ENCODE measurements around the gene NPR1. TPM values are rescaled to one million over a fixed set of nuclear protein-coding genes. Genes with fewer than 3 reads are reported as not detected.

The NPR1 gene
- total and polyA plus RNA-seq, 2 experiments from 2014 or later = 0.19 TPM; not detected in 1

DNA sequence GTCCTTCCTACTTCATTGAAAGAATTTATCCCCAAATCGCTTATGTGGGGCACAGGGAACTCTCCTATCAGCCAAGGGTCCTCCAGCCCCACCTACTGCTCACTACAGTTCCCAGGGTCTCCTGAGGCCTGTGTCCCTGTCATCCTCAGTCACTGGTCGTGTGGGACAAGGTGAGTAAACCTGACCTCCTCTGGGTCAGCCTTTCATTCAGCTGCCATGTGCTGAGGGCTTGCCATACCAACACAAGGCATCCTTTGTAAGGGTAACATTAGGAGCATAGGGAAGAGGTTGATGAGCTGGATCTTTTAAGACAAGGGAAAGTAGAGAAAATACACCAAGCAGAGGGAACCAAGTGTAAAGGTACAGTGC, 31.2 kb upstream of the NPR1 start:
- Histone ChIP-seq H4K20me1 (ENCODE audit: insufficient read depth) (no peaks in the 10 kb centered on the region), H2AFZ (no peak overlapping the region), H3K79me2 (ENCODE audit: insufficient read depth) (peaks cover 16% of the 10 kb centered on the region), H3K4me2 (ENCODE audit: unreplicated experiment) (no peak overlapping the region), H3K9me3 (ENCODE audit: low read depth) (no peaks in the 10 kb centered on the region), H3K9me2 (ENCODE audit: insufficient read depth) (no peaks in the 10 kb centered on the region), H3K4me1 (ENCODE audit: insufficient read depth) (no peaks in the 10 kb centered on the region), H3K9ac (no peak overlapping the region), H3K27ac (no peak overlapping the region), H3K4me3 (no peak overlapping the region), H3F3A (ENCODE audit: insufficient read depth) (peaks cover 30% of the 10 kb centered on the region), H3K27me3 (replicated peaks; ENCODE audit: insufficient read depth) (no peaks in the 10 kb centered on the region), H3K36me3 (ENCODE audit: low read depth) (peaks cover 39% of the 10 kb centered on the region)
- DNase-seq = no peak
- in situ Hi-C loops (cut with MboI) = no loop called here
- TF ChIP-seq EZH2 (IDR thresholded peaks at IDR 0.05; ENCODE audit: insufficient read depth, poor library complexity, severe bottlenecking) (no peak), EZH2phosphoT487 (IDR thresholded peaks at IDR 0.05; ENCODE audit: insufficient read depth, low read depth) (no peak)
- 34 to 38% methylated on average over 2 of the region's 2 CpGs for WGBS, 2 experiments (ENCODE audit: low coverage in 1 of 2, low lambda C conversion rate in 2 of 2, missing lambda C conversion rate in 2 of 2)

DNA sequence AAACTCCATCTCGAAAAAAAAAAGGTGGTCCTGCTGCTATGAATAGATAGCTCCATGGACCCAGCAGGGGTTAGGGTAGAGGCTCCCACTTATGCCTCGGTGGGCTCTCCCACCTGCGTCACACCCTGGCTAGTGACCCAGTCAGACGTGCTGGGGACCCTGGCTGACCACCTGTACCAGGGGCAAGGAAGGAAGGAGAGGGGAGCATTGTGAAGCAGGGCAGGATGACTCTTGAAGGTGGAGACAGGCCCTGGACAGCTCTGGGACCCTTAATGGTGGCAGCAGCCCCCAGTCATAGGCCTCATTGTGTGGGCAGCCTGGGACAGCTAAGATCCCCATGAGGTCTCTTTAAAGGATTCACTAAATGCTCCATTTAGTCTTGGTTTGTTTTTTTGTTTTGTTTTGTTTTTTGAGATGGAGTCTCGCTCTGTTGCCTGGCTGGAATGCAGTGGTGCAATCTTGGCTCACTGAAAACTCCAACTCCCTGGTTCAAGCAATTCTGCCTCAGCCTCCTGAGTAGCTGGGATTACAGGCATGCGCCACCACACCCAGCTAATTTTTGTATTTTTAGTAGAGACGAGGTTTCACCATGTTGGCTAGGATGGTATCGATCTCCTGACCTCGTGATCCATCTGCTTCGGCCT, 30.4 kb upstream of the NPR1 start:
- no peak for DNase-seq
- TF ChIP-seq EZH2 (IDR thresholded peaks at IDR 0.05; ENCODE audit: insufficient read depth, poor library complexity, severe bottlenecking) = no peak
- TF ChIP-seq EZH2phosphoT487 (IDR thresholded peaks at IDR 0.05; ENCODE audit: insufficient read depth, low read depth) = no peak
- no peaks in the 10 kb centered on the region for H3K9me3 ChIP-seq (ENCODE audit: low read depth)
- H3K36me3 ChIP-seq (ENCODE audit: low read depth) = peaks cover 31% of the 10 kb centered on the region
- H3K27ac ChIP-seq = no peak overlapping the region
- H3K27me3 ChIP-seq (replicated peaks; ENCODE audit: insufficient read depth) = no peaks in the 10 kb centered on the region
- H3F3A ChIP-seq (ENCODE audit: insufficient read depth) = peaks cover 34% of the 10 kb centered on the region
- no peaks in the 10 kb centered on the region for H4K20me1 ChIP-seq (ENCODE audit: insufficient read depth)
- H3K9ac ChIP-seq = no peak overlapping the region
- peaks cover 9% of the 10 kb centered on the region; the same call in 1 of the 2 replicates for H3K79me2 ChIP-seq (ENCODE audit: insufficient read depth)
- no peak overlapping the region for H3K4me2 ChIP-seq (ENCODE audit: unreplicated experiment)
- H3K4me3 ChIP-seq = no peak overlapping the region
- in situ Hi-C loops (cut with MboI) = no loop called here
- H2AFZ ChIP-seq = no peak overlapping the region
- H3K9me2 ChIP-seq (ENCODE audit: insufficient read depth) = no peaks in the 10 kb centered on the region
- H3K4me1 ChIP-seq (ENCODE audit: insufficient read depth) = peaks cover 7% of the 10 kb centered on the region
- 81% methylated on average over 10 of the region's 10 CpGs for WGBS, 2 experiments (ENCODE audit: low coverage in 1 of 2, low lambda C conversion rate in 2 of 2, missing lambda C conversion rate in 2 of 2)

DNA sequence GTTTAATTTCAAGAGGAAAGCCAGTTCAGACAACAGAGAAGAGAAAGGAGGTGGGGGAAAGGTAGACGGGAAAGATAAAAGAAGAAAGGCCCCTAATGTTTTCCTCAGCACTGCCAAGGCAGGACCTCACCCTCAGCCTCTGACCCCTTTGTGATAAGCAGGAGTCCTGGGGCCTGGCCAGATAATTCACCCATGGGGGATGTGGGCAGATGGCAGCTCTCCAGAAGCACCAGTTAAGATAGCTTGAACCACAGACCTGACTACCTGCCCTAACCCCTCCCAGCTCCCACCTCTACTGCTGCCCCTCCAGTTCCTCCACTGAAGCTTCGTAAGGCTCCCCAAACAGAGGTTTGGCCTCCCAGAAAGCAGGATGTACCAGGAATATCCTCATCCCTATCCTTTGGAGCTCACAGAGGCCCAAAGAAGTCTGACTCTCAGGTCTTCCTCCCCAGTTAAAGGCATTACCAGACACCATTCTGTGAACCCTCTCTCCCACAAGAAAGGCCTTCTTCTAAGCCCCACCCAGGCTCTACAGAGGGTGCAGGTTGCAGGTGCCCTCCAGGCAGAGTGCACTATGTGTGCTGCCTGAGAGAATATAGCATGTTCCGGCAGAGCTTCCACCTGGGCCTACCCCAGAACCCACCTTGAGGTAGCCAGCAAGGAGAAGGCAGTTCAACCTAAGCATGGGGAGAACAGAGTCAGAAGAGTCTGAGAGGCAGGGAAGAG, 29.2 kb upstream of the NPR1 start:
- no peak overlapping the region for H2AFZ ChIP-seq
- WGBS, 2 experiments (ENCODE audit: low coverage in 1 of 2, low lambda C conversion rate in 2 of 2, missing lambda C conversion rate in 2 of 2) = 19 to 29% methylated on average over 3 of the region's 3 CpGs

DNA sequence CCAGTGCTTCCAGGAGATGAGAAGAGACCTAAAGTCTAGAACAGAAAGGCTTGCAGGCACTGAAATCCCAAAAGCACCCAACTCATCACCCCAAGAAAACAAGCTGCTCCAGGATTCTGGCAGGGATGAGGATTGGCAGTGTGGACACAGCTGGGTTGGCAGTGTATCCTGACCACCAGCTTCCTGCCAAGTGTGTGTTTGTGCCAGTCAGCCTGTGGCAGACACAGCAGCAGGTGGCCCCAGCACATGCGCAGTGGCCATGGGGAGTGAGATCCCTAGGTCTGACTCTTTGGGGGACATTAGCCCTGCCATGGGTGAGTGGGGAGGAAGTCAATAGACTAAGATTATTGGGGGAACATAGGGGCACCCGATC, 28.6 kb upstream of the NPR1 start:
- in situ Hi-C loops (cut with MboI) = no loop called here
- no peaks in the 10 kb centered on the region for H3K9me2 ChIP-seq (ENCODE audit: insufficient read depth)
- no peak overlapping the region for H3K4me3 ChIP-seq
- H2AFZ ChIP-seq = no peak overlapping the region
- peaks cover 28% of the 10 kb centered on the region for H3F3A ChIP-seq (ENCODE audit: insufficient read depth)
- peaks cover 11% of the 10 kb centered on the region for H3K4me1 ChIP-seq (ENCODE audit: insufficient read depth)
- H3K9ac ChIP-seq = no peak overlapping the region
- H3K4me2 ChIP-seq (ENCODE audit: unreplicated experiment) = no peak overlapping the region
- no peaks in the 10 kb centered on the region for H3K9me3 ChIP-seq (ENCODE audit: low read depth)
- H3K36me3 ChIP-seq (ENCODE audit: low read depth) = peaks cover 14% of the 10 kb centered on the region
- H3K27me3 ChIP-seq (replicated peaks; ENCODE audit: insufficient read depth) = no peaks in the 10 kb centered on the region
- H3K27ac ChIP-seq = no peak overlapping the region
- H4K20me1 ChIP-seq (ENCODE audit: insufficient read depth) = no peaks in the 10 kb centered on the region
- no peak for DNase-seq
- TF ChIP-seq EZH2 (IDR thresholded peaks at IDR 0.05; ENCODE audit: insufficient read depth, poor library complexity, severe bottlenecking) (no peak), EZH2phosphoT487 (IDR thresholded peaks at IDR 0.05; ENCODE audit: insufficient read depth, low read depth) (no peak)
- WGBS, 2 experiments (ENCODE audit: low coverage in 1 of 2, low lambda C conversion rate in 2 of 2, missing lambda C conversion rate in 2 of 2) = 96 to 100% methylated on average over 2 of the region's 2 CpGs
- no peaks in the 10 kb centered on the region for H3K79me2 ChIP-seq (ENCODE audit: insufficient read depth)

More for the DNA sequence above, 29.2 kb upstream of the NPR1 start:
- no peak overlapping the region for H3K27ac ChIP-seq
- no peaks in the 10 kb centered on the region for H3K9me2 ChIP-seq (ENCODE audit: insufficient read depth)
- H3K27me3 ChIP-seq (replicated peaks; ENCODE audit: insufficient read depth) = no peaks in the 10 kb centered on the region
- H3K9me3 ChIP-seq (ENCODE audit: low read depth) = no peaks in the 10 kb centered on the region
- no peaks in the 10 kb centered on the region for H4K20me1 ChIP-seq (ENCODE audit: insufficient read depth)
- no peak overlapping the region for H3K4me3 ChIP-seq
- H3K79me2 ChIP-seq (ENCODE audit: insufficient read depth) = peaks cover 2% of the 10 kb centered on the region; the same call in 1 of the 2 replicates
- H3F3A ChIP-seq (ENCODE audit: insufficient read depth) = peaks cover 31% of the 10 kb centered on the region
- no peak for DNase-seq
- in situ Hi-C loops (cut with MboI) = no loop called here
- TF ChIP-seq EZH2 (IDR thresholded peaks at IDR 0.05; ENCODE audit: insufficient read depth, poor library complexity, severe bottlenecking) = no peak
- no peak for TF ChIP-seq EZH2phosphoT487 (IDR thresholded peaks at IDR 0.05; ENCODE audit: insufficient read depth, low read depth)
- H3K4me1 ChIP-seq (ENCODE audit: insufficient read depth) = peaks cover 11% of the 10 kb centered on the region
- H3K4me2 ChIP-seq (ENCODE audit: unreplicated experiment) = no peak overlapping the region
- no peak overlapping the region for H3K9ac ChIP-seq
- peaks cover 19% of the 10 kb centered on the region for H3K36me3 ChIP-seq (ENCODE audit: low read depth)
